Choroid plexus epithelial cell (primary cell): ENCODE data around the gene UBR4.

Source experiments
- DNase-seq: peaks from one replicate; pipeline ENCODE4 v3.0.0-alpha.2; 2010; ENCODE audit warnings: low read depth
- H3K4me3 ChIP-seq: 2 replicates; pipeline ENCODE4 v1.5.1; 2011; ENCODE audit warnings: low read depth, mild to moderate bottlenecking, control low read depth, low read length, moderate library complexity
- CTCF ChIP-seq: conservative IDR thresholded peaks from 2 replicates; pipeline ENCODE4 v1.5.1; 2011; ENCODE audit warnings: low read depth, mild to moderate bottlenecking, control low read depth, inconsistent platforms, low read length, moderate library complexity

Gene UBR4

GRCh38 chr1:19057182-19057779 lies 152.8 kb downstream of the UBR4 start:
- no peak overlapping the region for H3K4me3 ChIP-seq
- no peak for TF ChIP-seq CTCF

GRCh38 chr1:19055701-19056100 lies 154.4 kb downstream of the UBR4 start:
- TF ChIP-seq CTCF: no peak
- no peak for DNase-seq
- no peak overlapping the region for H3K4me3 ChIP-seq

More at GRCh38 chr1:19057182-19057779, 152.8 kb downstream of the UBR4 start:
- DNase-seq: no peak

DNA sequence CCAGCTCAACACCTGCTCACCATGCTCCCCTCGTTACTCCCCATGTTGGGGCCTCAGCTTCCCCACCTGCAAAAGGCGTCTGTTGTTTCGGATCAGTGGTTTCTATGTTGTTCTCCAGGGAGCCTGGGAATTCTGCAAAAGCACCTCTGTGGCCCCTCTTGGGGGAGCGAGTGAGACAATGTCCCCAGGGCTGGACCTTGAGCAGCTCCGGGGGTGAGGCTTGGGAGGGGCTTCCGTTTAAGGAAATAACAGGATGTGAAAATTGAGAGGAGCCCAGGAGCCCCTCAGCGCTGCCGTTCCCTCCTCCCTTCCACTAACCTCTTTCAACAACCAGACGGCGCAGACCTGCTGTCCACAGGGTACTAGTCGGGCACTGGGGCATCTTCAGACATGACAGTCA lies 155.1 kb downstream of the UBR4 start:
- no peak overlapping the region for H3K4me3 ChIP-seq
- TF ChIP-seq CTCF: no peak
- no peak for DNase-seq

- no peak overlapping the region for H3K4me3 ChIP-seq
- TF ChIP-seq CTCF: no peak
- no peak for DNase-seq
Measured at GRCh38 chr1:19054216-19054615, 155.8 kb downstream of the UBR4 start.

DNA sequence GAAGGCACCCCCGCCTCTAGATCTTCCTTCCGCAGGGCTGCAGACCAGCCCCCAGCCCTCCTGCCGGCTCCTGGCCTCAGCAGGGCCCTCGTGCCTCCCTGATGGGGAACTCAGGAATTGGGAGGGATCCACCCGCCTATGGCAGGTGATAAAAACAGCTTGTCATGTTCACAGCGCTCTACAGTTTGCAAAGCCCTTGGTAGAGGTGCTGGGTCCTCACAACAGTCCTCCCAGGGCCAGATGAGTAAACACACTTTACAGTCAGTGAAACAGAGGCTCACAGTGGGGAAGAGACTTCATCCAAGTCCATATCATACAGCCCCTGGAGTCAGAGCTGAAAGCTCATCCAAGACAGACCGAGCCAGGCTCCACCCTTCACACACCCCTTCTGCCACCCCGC lies 156.6 kb downstream of the UBR4 start:
- TF ChIP-seq CTCF: no peak
- DNase-seq: no peak
- no peak overlapping the region for H3K4me3 ChIP-seq

DNA sequence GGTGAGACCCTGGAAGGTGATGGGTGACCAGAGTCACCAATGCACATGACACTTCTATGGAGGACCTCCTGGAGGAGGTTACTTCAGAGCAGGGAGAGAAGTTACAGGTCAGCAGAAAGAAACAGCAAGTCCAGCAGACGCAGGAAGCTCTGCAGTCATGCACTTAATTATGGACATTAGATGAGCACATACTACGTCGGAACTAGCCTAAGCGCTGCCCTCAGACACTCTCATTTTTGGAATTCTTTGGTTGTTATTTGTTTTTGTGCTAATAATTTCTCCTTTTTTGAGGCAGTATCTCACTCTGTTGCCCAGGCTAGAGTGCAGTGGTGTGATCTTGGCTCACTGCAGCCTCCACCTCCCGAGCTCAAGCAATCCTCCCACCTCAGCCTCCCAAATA lies 160.3 kb downstream of the UBR4 start:
- no peak overlapping the region for H3K4me3 ChIP-seq
- no peak for DNase-seq
- TF ChIP-seq CTCF: no peak

- H3K4me3 ChIP-seq: no peak overlapping the region
- TF ChIP-seq CTCF: no peak
- no peak for DNase-seq
Measured at GRCh38 chr1:19049128-19049768, 160.8 kb downstream of the UBR4 start.
